Measurements from ENCODE around the gene ZNF594. TPM values are rescaled to one million over a fixed set of nuclear protein-coding genes. Genes with fewer than 3 reads are reported as not detected.
"Not testable (repeated sequence)": the region's sequence is repeated elsewhere in the genome, so short reads cannot be mapped to it uniquely, and the experiment has no call there.

Gene ZNF594
- total RNA-seq, 4 donors from 2014 or later: 2.4 to 5.0 (median 3.8) TPM

GRCh38 chr17:5129770-5130169 lies 61.9 kb downstream of the ZNF594 start:
- whole genome bisulfite sequencing, 2 donors: 89 to 90% methylated on average over 8 of the region's 8 CpGs
- H3K4me3 ChIP-seq (ENCODE audit: low read depth, poor library complexity, severe bottlenecking); intact Hi-C loops (cut with DNase I; ENCODE audit: low total_unique reads): not testable (repeated sequence)
- peak in 1 of 2 donors; percentile 56 for DNase-seq (ENCODE audit: low spot score in 2 of 2)

Other genes starting within 250 kb of the ZNF594 start
- gene PFN1, start 243.3 kb downstream of the ZNF594 start, total RNA-seq: 100 to 1,000 TPM; 479 to 709 (median 540) TPM
- 1 to 10 TPM; 1.0 to 7.9 (median 4.9) TPM for gene ENO3, start 240.7 kb downstream of the ZNF594 start, total RNA-seq
- gene SPAG7, start 224.1 kb downstream of the ZNF594 start, total RNA-seq: 10 to 100 TPM; 35.1 to 64.0 (median 51.7) TPM
- 10 to 100 TPM; 21.7 to 35.3 (median 30.6) TPM for gene CAMTA2, start 204.2 kb downstream of the ZNF594 start, total RNA-seq
- 1 to 10 TPM in 3 of 4 donors, under 1 TPM in 1; 0.39 to 2.6 (median 1.4) TPM for gene INCA1, start 194.3 kb downstream of the ZNF594 start, total RNA-seq
- 100 to 1,000 TPM in 2 of 4 donors, 10 to 100 TPM in 2; 87.6 to 140 (median 100) TPM for gene KIF1C, start 193.9 kb downstream of the ZNF594 start, total RNA-seq
- 10 to 100 TPM in 1 of 4 donors, 1 to 10 TPM in 3; 3.3 to 16.1 (median 4.8) TPM for gene SLC52A1, start 156.4 kb downstream of the ZNF594 start, total RNA-seq
- 1 to 10 TPM; 1.2 to 5.2 (median 3.5) TPM for gene ZFP3, start 113.4 kb downstream of the ZNF594 start, total RNA-seq
- 1 to 10 TPM; 6.5 to 8.7 (median 8.6) TPM for gene ZNF232, start 80.0 kb downstream of the ZNF594 start, total RNA-seq
- under 1 TPM in 3 of 4 donors, not detected in 1; 0.04 to 0.98 (median 0.19) TPM for gene USP6, start 75.8 kb downstream of the ZNF594 start, total RNA-seq
- gene SCIMP, start 43.0 kb upstream of the ZNF594 start, total RNA-seq: under 1 TPM in 3 of 4 donors, not detected in 1; 0.46 to 0.97 (median 0.71) TPM
- gene RABEP1, start 90.4 kb upstream of the ZNF594 start, total RNA-seq: 10 to 100 TPM; 16.5 to 27.4 (median 25.4) TPM
- gene NUP88, start 227.8 kb upstream of the ZNF594 start, total RNA-seq: 10 to 100 TPM; 64.7 to 80.1 (median 74.2) TPM
- 10 to 100 TPM; 17.4 to 68.0 (median 41.3) TPM for gene RPAIN, start 228.3 kb upstream of the ZNF594 start, total RNA-seq
- gene C1QBP, start 247.3 kb upstream of the ZNF594 start, total RNA-seq: 100 to 1,000 TPM in 3 of 4 donors, 10 to 100 TPM in 1; 89.4 to 153 (median 119) TPM

Measured in lower leg skin (tissue), 4 donors.